Activated T-helper 1 cell treated with Interleukin-2 at 50 U/mL for 16 hours (primary cell): ENCODE measurements around the gene CNTNAP2.

Experiments
- DNase-seq: peaks from one replicate; pipeline ENCODE4 v3.0.0-alpha.2; 2020; ENCODE audit warnings: low read depth

Gene CNTNAP2

DNA sequence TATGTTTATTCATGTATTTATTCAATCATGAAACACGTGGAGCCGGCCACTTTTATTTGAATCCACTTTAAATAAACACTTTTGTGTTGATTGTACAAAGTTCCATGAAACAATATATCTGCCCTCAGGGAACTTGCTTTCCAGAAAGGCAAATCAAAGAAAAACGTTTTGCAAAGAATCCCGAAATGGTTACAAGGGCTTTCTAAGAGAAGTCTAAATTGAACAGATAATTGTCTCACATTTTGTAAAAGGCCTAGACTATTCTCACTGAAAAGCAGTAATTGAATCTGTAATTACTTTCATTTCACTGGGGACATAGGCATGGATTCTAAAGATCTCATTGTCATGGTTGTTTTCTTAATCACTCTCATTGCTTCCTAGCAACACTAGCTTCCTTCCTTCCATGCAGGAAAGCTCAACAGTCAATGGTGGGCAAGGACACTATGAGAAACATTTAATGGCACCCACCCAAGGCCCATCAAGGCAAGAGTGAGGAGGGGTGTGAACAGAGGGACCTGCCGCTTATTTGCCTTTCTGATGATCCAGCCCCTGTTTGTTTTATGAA is 1851.5 kb downstream of the CNTNAP2 start:
- no peak for DNase-seq

DNA sequence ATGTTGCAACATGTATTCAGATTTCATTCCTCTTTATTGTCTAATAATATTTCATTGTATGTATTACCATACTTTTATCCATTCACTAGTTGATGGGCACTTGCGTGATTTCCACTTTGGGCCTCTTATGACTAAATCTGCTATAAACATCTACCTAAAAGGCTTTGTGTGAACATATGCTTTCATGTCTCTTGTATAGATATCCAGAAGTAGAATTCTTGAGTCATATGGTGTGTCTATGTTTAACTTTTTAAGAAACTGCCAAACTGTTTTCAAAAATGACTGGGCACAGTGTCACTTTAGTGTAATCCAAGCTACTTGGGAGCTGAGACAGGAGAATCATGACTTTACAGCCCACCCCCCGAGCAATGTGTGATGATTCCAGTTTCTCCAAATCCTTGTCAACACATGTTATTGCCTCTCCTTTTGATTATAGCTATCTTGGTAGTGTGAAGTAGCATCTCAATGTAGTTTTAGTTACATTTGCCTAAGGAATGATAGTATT is 1855.1 kb downstream of the CNTNAP2 start:
- DNase-seq, result no peak

DNA sequence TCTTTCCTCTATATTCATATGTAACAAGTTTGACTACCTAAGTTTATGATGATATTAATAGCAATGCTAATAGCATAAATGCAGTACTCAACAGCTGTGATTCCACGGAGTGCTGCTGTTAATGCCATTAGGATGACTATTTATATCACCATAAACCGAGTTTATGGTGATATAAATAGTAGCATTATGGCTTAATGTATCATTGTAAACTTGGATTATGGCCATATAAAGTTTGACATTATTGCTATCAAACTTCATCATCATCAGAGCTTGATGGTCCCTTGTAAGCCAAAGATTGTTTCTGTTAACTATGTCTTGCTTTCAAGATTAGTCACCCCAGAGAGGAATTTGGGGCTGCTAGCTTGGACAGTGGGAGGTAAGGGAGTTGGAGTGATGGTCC is 1861.6 kb downstream of the CNTNAP2 start:
- DNase-seq, result no peak

GRCh38 chr7:147978651-147979050 is 1862.0 kb downstream of the CNTNAP2 start:
- DNase-seq, result no peak

- DNase-seq, result no peak
Measured at GRCh38 chr7:147980826-147981813, 1864.5 kb downstream of the CNTNAP2 start.

DNA sequence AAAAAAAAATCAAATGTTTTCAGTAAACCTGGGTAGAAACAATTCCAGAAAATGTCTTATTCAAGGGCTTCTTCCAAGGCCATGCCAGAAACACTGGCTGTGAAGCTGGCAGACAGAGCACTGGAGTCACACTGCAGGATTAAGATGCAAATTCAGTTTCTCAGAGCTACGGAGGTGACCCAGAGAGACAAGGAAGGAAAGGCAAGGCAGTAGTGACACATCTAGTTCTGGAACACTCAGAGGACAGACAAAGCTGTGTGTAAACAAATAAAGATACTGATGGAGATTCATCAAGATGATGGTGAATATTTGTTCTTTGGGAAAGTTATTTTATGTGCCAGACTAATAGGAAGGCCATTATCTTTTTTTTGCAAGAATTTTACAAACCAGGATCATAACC is 1865.7 kb downstream of the CNTNAP2 start:
- DNase-seq, result no peak

- DNase-seq, result no peak
Measured at GRCh38 chr7:147984265-147984664, 1867.7 kb downstream of the CNTNAP2 start.

GRCh38 chr7:147990079-147990478 is 1873.5 kb downstream of the CNTNAP2 start:
- DNase-seq, result no peak

DNA sequence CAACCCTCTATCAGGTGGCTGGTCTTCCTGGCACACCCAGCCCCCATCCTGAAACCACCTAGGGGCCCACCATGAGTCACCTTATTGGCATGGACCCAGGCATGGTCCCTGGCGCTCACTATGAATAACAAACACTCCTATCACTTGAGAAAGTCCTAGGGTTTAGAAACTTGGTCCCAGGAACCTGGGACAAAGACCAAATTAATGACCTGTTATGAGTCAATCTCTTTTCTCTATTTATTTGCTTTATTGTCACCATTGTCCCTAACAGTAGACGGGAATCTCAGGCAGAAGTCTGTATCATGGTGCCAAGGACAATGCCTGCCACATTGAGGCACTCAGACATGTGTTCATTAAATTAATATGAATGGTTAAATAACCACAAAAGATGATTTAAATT is 1874.3 kb downstream of the CNTNAP2 start:
- DNase-seq, result no peak

DNA sequence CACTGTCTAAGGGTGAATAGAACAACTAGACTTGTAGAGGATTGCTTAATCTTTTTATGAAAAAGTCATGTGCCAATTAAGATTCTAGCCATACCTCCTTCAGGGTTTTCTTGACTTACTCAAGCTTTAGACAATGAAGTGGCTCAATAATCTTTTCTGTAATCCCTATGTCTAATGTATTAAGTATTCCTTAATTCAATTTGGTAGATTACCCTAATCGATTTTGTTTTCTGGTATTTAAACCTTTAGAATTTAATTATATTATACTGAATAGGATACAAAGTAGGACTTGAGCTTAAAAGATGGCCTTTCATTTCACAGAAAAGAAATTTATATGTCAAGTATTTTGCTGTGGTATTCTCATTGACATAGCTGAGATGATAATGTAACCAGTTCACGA is 1876.1 kb downstream of the CNTNAP2 start:
- DNase-seq, result no peak

- no peak for DNase-seq
Measured at GRCh38 chr7:147997636-147998035, 1881.0 kb downstream of the CNTNAP2 start.

DNA sequence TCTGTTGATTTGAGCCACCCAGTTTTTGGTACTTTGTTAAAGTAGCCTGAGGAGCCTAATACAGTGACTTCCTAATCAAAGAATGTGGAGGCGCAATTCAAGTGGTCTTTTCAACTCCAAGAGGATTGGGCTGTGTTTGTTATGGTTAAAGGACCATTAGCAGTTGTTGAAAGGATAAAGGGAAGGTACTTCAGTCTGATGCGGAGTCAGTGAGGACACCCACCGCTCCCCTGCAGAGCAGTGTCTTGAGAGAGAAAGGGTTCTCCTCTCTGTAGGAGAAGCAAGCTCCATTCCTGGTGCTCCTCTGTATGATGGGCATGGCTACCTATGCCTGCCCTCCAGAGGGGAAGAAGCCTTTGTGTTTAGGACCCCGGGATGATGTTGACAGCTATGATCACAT is 1883.4 kb downstream of the CNTNAP2 start:
- no peak for DNase-seq

- DNase-seq, result no peak
Measured at GRCh38 chr7:148011753-148012152, 1895.2 kb downstream of the CNTNAP2 start.

DNA sequence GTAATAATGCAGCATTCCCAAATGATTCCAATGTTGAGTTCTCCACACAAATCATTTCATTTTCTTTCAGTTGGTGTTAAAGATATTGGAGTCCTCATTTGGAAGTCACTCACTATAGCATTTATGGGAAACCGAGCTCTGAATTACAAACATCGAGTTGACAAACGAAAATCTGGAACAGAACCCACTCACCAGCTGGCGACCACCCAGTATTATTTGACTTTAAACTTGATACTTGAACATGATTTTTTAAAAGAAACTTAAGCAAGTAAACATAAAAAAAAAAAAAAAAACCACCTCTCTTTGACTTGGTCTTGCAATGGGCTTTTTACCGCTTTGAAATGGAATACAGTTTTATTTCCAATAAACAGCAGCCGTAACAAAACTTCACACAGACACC is 1897.4 kb downstream of the CNTNAP2 start:
- no peak for DNase-seq

GRCh38 chr7:148014541-148014940 is 1897.9 kb downstream of the CNTNAP2 start:
- DNase-seq, result no peak

DNA sequence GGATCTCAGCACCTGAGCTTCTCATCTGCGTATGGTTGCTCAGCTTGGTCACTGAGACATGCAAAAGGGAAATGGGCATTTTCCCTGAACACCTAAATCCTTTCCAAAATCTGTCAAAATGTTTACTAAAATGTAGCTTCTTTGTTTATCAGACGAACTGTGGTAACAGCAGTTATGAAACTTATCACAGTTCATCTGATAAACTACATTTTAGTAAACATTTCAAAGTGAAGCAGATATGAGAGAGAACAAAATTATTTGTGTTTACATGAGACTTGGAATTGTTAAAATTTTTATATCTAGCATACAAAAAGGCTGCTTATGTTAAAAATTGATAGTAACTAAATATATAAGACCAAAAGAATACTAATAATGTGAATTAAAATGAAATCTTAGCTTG is 1900.5 kb downstream of the CNTNAP2 start:
- DNase-seq, result no peak

- no peak for DNase-seq
Measured at GRCh38 chr7:148020679-148021078, 1904.1 kb downstream of the CNTNAP2 start.

DNA sequence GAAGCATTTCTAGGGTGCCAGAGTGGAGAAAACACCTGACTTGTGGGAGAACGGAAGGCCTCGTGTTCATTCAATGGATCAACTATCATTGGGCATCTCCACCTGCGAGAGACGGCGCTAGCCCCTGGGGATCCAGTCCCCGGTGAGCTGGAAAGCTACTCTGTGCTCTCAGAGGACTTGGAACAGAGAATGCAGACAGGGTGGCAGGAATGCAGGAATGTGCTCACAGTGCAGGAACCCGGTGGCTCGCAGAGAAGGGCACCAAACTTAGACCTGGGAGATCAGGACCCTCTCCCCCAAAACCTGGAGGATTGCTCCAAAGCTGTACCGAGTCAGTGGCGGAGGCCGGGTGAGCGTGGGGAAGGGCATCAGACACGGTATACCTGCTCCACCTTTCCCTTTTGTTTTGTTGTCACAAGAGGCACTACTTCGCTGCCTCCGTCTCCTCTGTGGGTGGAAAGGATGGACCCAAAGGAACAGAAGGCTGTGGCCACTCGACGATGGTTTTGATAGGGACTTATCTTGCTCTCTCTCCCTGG is 1905.0 kb downstream of the CNTNAP2 start:
- DNase-seq, result no peak

- DNase-seq, result no peak
Measured at GRCh38 chr7:148022832-148023231, 1906.2 kb downstream of the CNTNAP2 start.

DNA sequence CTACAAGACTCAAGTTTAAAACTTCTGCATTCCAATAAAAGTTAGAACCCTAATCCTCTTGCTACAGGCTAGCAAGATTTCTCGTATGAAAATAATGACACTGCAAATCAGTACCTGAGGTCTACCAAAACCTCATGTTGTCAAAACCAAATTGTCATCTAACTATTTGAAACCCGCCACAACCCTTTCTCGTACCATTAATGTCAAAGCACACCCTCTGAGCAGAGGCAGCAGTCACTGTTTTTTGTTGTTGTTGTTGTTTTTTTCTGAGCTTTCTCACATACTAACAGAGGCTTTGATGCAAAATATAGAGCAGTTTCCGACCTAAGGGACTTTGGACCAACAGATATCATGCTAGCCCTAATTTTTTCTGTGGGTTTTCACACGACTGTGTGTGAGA is 1910.1 kb downstream of the CNTNAP2 start:
- no peak for DNase-seq

- DNase-seq, result no peak
Measured at GRCh38 chr7:148028165-148028564, 1911.6 kb downstream of the CNTNAP2 start.

DNA sequence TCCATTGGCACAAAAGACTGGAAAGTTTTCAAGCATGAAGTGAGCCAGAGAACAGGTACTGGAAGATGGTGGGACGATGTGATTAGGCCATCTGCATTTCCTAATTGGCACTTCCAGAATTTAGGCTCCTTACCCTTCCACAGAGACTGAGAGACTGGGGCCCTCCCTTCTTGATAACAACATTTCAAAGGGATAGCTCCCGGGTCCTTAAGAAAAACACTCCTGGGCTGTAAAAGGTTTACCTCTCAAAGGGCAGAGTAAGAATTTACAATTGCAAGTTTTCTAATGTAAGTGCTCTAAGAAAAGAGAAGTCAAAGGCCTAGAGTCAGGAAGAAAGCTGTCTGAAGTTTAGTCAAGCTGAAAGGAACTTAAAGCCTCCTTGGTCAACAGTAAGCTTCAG is 1914.4 kb downstream of the CNTNAP2 start:
- no peak for DNase-seq

- no peak for DNase-seq
Measured at GRCh38 chr7:148031811-148032210, 1915.2 kb downstream of the CNTNAP2 start.
